Psoas muscle (tissue), 8 donors: ENCODE results near the gene CFAP221. TPM values are rescaled to one million over a fixed set of nuclear protein-coding genes. Genes with fewer than 3 reads are reported as not detected.

ENCODE experiments used
- ATAC-seq, 4 donors: fragments of 200-7000 bp; cut with Tn5 transposase; one replicate each; pipeline ENCODE4 v1.9.1; 2020; ENCODE audit warnings: moderate library complexity in 3 of 4, mild to moderate bottlenecking in 2 of 4
- DNase-seq, 2 donors: peaks; one replicate each; pipeline ENCODE4 v3.0.0-alpha.2; 2020
- H3K27ac ChIP-seq: fragments of 200-600 bp; one replicate; pipeline ENCODE4 v1.8.0; 2022
- H3K27me3 ChIP-seq, 3 donors: fragments of 200-600 bp in 1 of 3; one replicate each; pipeline versions ENCODE4 v1.6.1 to v1.8.0; 2013 to 2022; ENCODE audit warnings: low read length in 2 of 3, mild to moderate bottlenecking in 2 of 3, moderate library complexity in 1 of 3; ENCODE audit not compliant: insufficient read depth in 3 of 3
- H3K36me3 ChIP-seq, 2 donors: fragments of 200-600 bp in 1 of 2; one replicate each; pipeline versions ENCODE4 v1.6.1 to v1.8.0; 2013 to 2022; ENCODE audit warnings: low read depth in 1 of 2, mild to moderate bottlenecking in 1 of 2, moderate library complexity in 1 of 2; ENCODE audit not compliant: insufficient read depth in 1 of 2
- H3K4me1 ChIP-seq: fragments of 200-600 bp; one replicate; pipeline ENCODE4 v1.8.0; 2022
- H3K4me3 ChIP-seq: fragments of 200-600 bp; one replicate; pipeline ENCODE4 v1.8.0; 2022; ENCODE audit warnings: mild to moderate bottlenecking
- H3K9me3 ChIP-seq: fragments of 200-600 bp; one replicate; pipeline ENCODE4 v1.8.0; 2022
- CTCF ChIP-seq: fragments of 200-600 bp; IDR thresholded peaks from one replicate; pipeline ENCODE4 v1.8.0; 2022; ENCODE audit warnings: antibody characterized with exemption
- WGBS, 3 donors: extraction: QIAGEN DNeasy Blood & Tissue Kit; methylation state at CpG; one replicate each; pipeline versions ENCODE4 v1.1.6 to v1.1.7; 2013; 5-methylcytosine and 5-hydroxymethylcytosine counted together
- intact Hi-C, 2 donors: fragments of 100-400 bp; cut with DNase I; formaldehyde crosslinking; loops; one replicate each; pipeline versions ENCODE4 v1.11.0 to v1.14.2; 2022
- polyA plus RNA-seq, 3 donors: library from polyadenylated mRNA; stranded (reverse); fragments of 200-250 nt; gene quantifications; one replicate each; pipeline ENCODE4 v1.2.3, GENCODE V29; 2013
- total RNA-seq, 4 donors: library from RNA; stranded (reverse); fragmentation: NEBNext Ultra II Directional in 2 of 4; extraction: Animal tissue kit (Norgen Biotek cat#: 25700) in 2 of 4; gene quantifications; one replicate each; pipeline versions ENCODE4 v1.2.1 to v1.2.4, GENCODE V29; 2021 to 2023
- donor health status: healthy with polysubstance abuse.
- donor health status: DM: no; HTN: no; CAD: no; lungs with moderate emphysema.
- donor health status: Bipolar disorder and iron deficiency.
- donor health status: healthy.
- donor health status: DM: yes; HTN: yes; CAD: no.
- donor health status: DM: no; HTN: no; CAD: no.
- donor health status: DM: no; HTN: no; CAD: no.
- donor health status: DM: yes; HTN: yes; CAD: no.

CFAP221 gene
- total and polyA plus RNA-seq, 7 donors: 0.36 to 0.88 TPM; not detected in 5

GRCh38 chr2:119511989-119512388 is 32.3 kb upstream of the CFAP221 start:
- Histone ChIP-seq H3K4me1 (no peaks in the 10 kb centered on the region), H3K27me3 (no peaks in the 10 kb centered on the region), H3K36me3 (no peaks in the 10 kb centered on the region), H3K27ac (no peak overlapping the region), H3K4me3 (no peak overlapping the region), H3K9me3 (no peaks in the 10 kb centered on the region)
- TF ChIP-seq CTCF: no peak
- no peak for ATAC-seq
- WGBS, 3 donors: 76 to 87% (median 82%) methylated on average over 3 of the region's 3 CpGs
- DNase-seq: no peak
- intact Hi-C loops: no loop called here

- Histone ChIP-seq H3K27me3 (no peaks in the 10 kb centered on the region), H3K4me1 (no peaks in the 10 kb centered on the region), H3K4me3 (no peak overlapping the region), H3K36me3 (no peaks in the 10 kb centered on the region), H3K9me3 (no peaks in the 10 kb centered on the region), H3K27ac (no peak overlapping the region)
- ATAC-seq (no peak), DNase-seq (no peak)
- no peak for TF ChIP-seq CTCF
- 91 to 96% (median 91%) methylated on average over 1 of the region's 1 CpG for WGBS, 3 donors
- intact Hi-C loops: no loop called here
These were observed 31.3 kb upstream of the CFAP221 start for GRCh38 chr2:119512946-119513345.

GRCh38 chr2:119513832-119514231 is 30.4 kb upstream of the CFAP221 start:
- Histone ChIP-seq H3K27ac (no peak overlapping the region), H3K27me3 (no peaks in the 10 kb centered on the region), H3K9me3 (no peaks in the 10 kb centered on the region), H3K4me1 (no peaks in the 10 kb centered on the region), H3K36me3 (no peaks in the 10 kb centered on the region), H3K4me3 (no peak overlapping the region)
- TF ChIP-seq CTCF: no peak
- no peak for DNase-seq
- ATAC-seq: no peak
- 42 to 58% (median 45%) methylated on average over 1 of the region's 1 CpG for WGBS, 3 donors
- intact Hi-C loops: no loop called here

- H3K4me3 ChIP-seq: no peak overlapping the region
- no peak overlapping the region for H3K27ac ChIP-seq
- no peaks in the 10 kb centered on the region for H3K4me1 ChIP-seq
- DNase-seq (no peak), ATAC-seq (no peak)
- no peaks in the 10 kb centered on the region for H3K27me3 ChIP-seq
- no peak for TF ChIP-seq CTCF
- no peaks in the 10 kb centered on the region for H3K36me3 ChIP-seq
- H3K9me3 ChIP-seq: no peaks in the 10 kb centered on the region
- WGBS, 3 donors: 86 to 91% (median 87%) methylated on average over 2 of the region's 2 CpGs
- intact Hi-C loops: no loop called here
These were observed 28.1 kb upstream of the CFAP221 start for GRCh38 chr2:119516121-119516520.

GRCh38 chr2:119517433-119517832 is 26.8 kb upstream of the CFAP221 start:
- H3K27me3 ChIP-seq: peaks cover 0 to 1% (median 0%) of the 10 kb centered on the region in 3 donors
- DNase-seq (peak; percentile 24 to 54), ATAC-seq (peak in 3 of 4 donors; percentile 32 to 55 (median 37))
- intact Hi-C loops: no loop called here
- H3K4me3 ChIP-seq: no peak overlapping the region
- H3K4me1 ChIP-seq: no peaks in the 10 kb centered on the region
- 35 to 45% (median 39%) methylated on average over 7 of the region's 7 CpGs for WGBS, 3 donors
- no peak overlapping the region for H3K27ac ChIP-seq
- peak; percentile 42 for TF ChIP-seq CTCF
- H3K9me3 ChIP-seq: no peaks in the 10 kb centered on the region
- H3K36me3 ChIP-seq: no peaks in the 10 kb centered on the region
